NAMALWA (cell line): ENCODE measurements around the gene SERF2.

Source experiments
- DNase-seq: peaks from one replicate; pipeline ENCODE4 v3.0.0-alpha.2; 2015; ENCODE audit warnings: low spot score

The SERF2 gene

GRCh38 chr15:43791993-43792760 lies at the start of gene SERF2:
SERF2 (plus strand) TSS chr15:43792320; CDS start chr15:43792377, 57 bp downstream.
- DNase-seq, result peak; percentile 99

GRCh38 chr15:43746245-43746902 lies 45.7 kb upstream of the SERF2 start, which contains the start of gene PDIA3:
PDIA3 (plus strand) TSS chr15:43746438; CDS start chr15:43746540, 102 bp downstream.
- DNase-seq, result peak; percentile 92

- DNase-seq, result peak; percentile 63
Measured at GRCh38 chr15:43746903-43747309, 45.2 kb upstream of the SERF2 start.

- DNase-seq, result peak; percentile 58
Measured at GRCh38 chr15:43748376-43748775, 43.7 kb upstream of the SERF2 start.

- DNase-seq, result peak; percentile 93
Measured at GRCh38 chr15:43749690-43750345, 42.3 kb upstream of the SERF2 start.

GRCh38 chr15:43751885-43752284 lies 40.2 kb upstream of the SERF2 start:
- no peak for DNase-seq

GRCh38 chr15:43762824-43763223 lies 29.3 kb upstream of the SERF2 start:
- no peak for DNase-seq

- no peak for DNase-seq
Measured at GRCh38 chr15:43763819-43764446, 28.2 kb upstream of the SERF2 start.

GRCh38 chr15:43769584-43770228 lies 22.4 kb upstream of the SERF2 start:
- peak; percentile 82 for DNase-seq

GRCh38 chr15:43771816-43772215 lies 20.3 kb upstream of the SERF2 start:
- no peak for DNase-seq

GRCh38 chr15:43772624-43773023 lies 19.5 kb upstream of the SERF2 start:
- DNase-seq, result no peak

GRCh38 chr15:43774062-43774461 lies 18.1 kb upstream of the SERF2 start:
- no peak for DNase-seq

GRCh38 chr15:43775411-43775965 lies 16.6 kb upstream of the SERF2 start:
- DNase-seq, result peak; percentile 48

GRCh38 chr15:43776101-43776717 lies 15.9 kb upstream of the SERF2 start:
- DNase-seq, result peak; percentile 96

- DNase-seq, result peak; percentile 89
Measured at GRCh38 chr15:43776718-43777266, 15.3 kb upstream of the SERF2 start, which contains the start of gene ELL3. ELL3 (minus strand) TSS chr15:43776966; CDS start chr15:43776901, 65 bp downstream.

- peak; percentile 94 for DNase-seq
Measured at GRCh38 chr15:43777267-43777914, 14.7 kb upstream of the SERF2 start.

GRCh38 chr15:43779016-43779415 lies 13.1 kb upstream of the SERF2 start:
- no peak for DNase-seq

- DNase-seq, result peak; percentile 94
Measured at GRCh38 chr15:43789409-43789808, 2.7 kb upstream of the SERF2 start.

- peak; percentile 50 for DNase-seq
Measured at GRCh38 chr15:43792761-43793476, 799 bp downstream of the SERF2 start.
